Stomach smooth muscle (tissue), 2 donors: ENCODE data around the gene ZBTB20.
A peak's percentile ranks its signal among the peaks of the same experiment; 100 is the strongest.

Source experiments
- H3K27ac ChIP-seq: one replicate; pipeline ENCODE4 v1.7.0; 2013; ENCODE audit warnings: mild to moderate bottlenecking, low read length, inconsistent platforms
- H3K27me3 ChIP-seq, 2 donors: one replicate each; pipeline ENCODE4 v1.7.0; 2013; ENCODE audit warnings: low read length in 2 of 2; ENCODE audit not compliant: insufficient read depth in 2 of 2, control insufficient read depth in 1 of 2
- H3K36me3 ChIP-seq, 2 donors: one replicate each; pipeline ENCODE4 v1.7.0; 2013; ENCODE audit warnings: low read length in 2 of 2; ENCODE audit not compliant: control insufficient read depth in 2 of 2, insufficient read depth in 2 of 2
- H3K4me1 ChIP-seq: one replicate; pipeline ENCODE4 v1.7.0; 2013; ENCODE audit warnings: low read length; ENCODE audit not compliant: control insufficient read depth, insufficient read depth
- H3K4me3 ChIP-seq, 2 donors: one replicate each; pipeline ENCODE4 v1.7.0; 2013; ENCODE audit warnings: low read length in 2 of 2
- H3K9ac ChIP-seq, 2 donors: one replicate each; pipeline ENCODE4 v1.7.0; 2013; ENCODE audit warnings: low read length in 2 of 2, mild to moderate bottlenecking in 1 of 2
- H3K9me3 ChIP-seq, 2 donors: one replicate each; pipeline ENCODE4 v1.7.0; 2013; ENCODE audit warnings: low read length in 2 of 2; ENCODE audit not compliant: control insufficient read depth in 2 of 2
- donor health status: healthy.
- donor health status: Pancreatic carcinoma.

Gene ZBTB20

GRCh38 chr3:114627770-114628169 lies 519.3 kb downstream of the ZBTB20 start:
- H3K9me3 ChIP-seq = no peaks in the 10 kb centered on the region

GRCh38 chr3:114626751-114627150 lies 520.3 kb downstream of the ZBTB20 start:
- peaks cover 20% of the 10 kb centered on the region for H3K4me1 ChIP-seq
- H3K36me3 ChIP-seq = no peaks in the 10 kb centered on the region
- no peaks in the 10 kb centered on the region for H3K9me3 ChIP-seq
- no peak overlapping the region for H3K9ac ChIP-seq
- no peak overlapping the region for H3K4me3 ChIP-seq
- H3K27ac ChIP-seq = no peak overlapping the region
- H3K27me3 ChIP-seq = no peaks in the 10 kb centered on the region

More at GRCh38 chr3:114627770-114628169, 519.3 kb downstream of the ZBTB20 start:
- Histone ChIP-seq H3K27ac (no peak overlapping the region), H3K9ac (no peak overlapping the region), H3K36me3 (no peaks in the 10 kb centered on the region), H3K4me1 (peaks cover 16% of the 10 kb centered on the region), H3K27me3 (no peaks in the 10 kb centered on the region), H3K4me3 (no peak overlapping the region)

- H3K9ac ChIP-seq = peak overlapping the region; percentile 96 to 97
- H3K9me3 ChIP-seq = no peaks in the 10 kb centered on the region
- peaks cover 20% of the 10 kb centered on the region for H3K4me1 ChIP-seq
- no peaks in the 10 kb centered on the region for H3K27me3 ChIP-seq
- H3K27ac ChIP-seq = peak overlapping the region; percentile 99
- H3K4me3 ChIP-seq = peak overlapping the region; percentile 78 to 81
- no peaks in the 10 kb centered on the region for H3K36me3 ChIP-seq
These were observed 522.4 kb downstream of the ZBTB20 start for GRCh38 chr3:114624571-114625181.

GRCh38 chr3:114624047-114624445 lies 523.0 kb downstream of the ZBTB20 start:
- Histone ChIP-seq H3K27ac (peak overlapping the region; percentile 99), H3K9me3 (no peaks in the 10 kb centered on the region), H3K9ac (peak overlapping the region; percentile 96 to 97), H3K4me1 (peaks cover 20% of the 10 kb centered on the region), H3K36me3 (no peaks in the 10 kb centered on the region), H3K27me3 (no peaks in the 10 kb centered on the region), H3K4me3 (peak overlapping the region; percentile 78 to 81)

- peak overlapping the region; percentile 96 to 97 for H3K9ac ChIP-seq
These were observed 523.6 kb downstream of the ZBTB20 start for GRCh38 chr3:114623420-114624046.

GRCh38 chr3:114622001-114622400 lies 525.1 kb downstream of the ZBTB20 start:
- H3K4me3 ChIP-seq = no peak overlapping the region
- peaks cover 20% of the 10 kb centered on the region for H3K4me1 ChIP-seq
- no peaks in the 10 kb centered on the region for H3K27me3 ChIP-seq
- no peaks in the 10 kb centered on the region for H3K36me3 ChIP-seq
- H3K9ac ChIP-seq = no peak overlapping the region
- no peaks in the 10 kb centered on the region for H3K9me3 ChIP-seq
- no peak overlapping the region for H3K27ac ChIP-seq

More at GRCh38 chr3:114623420-114624046, 523.6 kb downstream of the ZBTB20 start:
- Histone ChIP-seq H3K4me1 (peaks cover 20% of the 10 kb centered on the region), H3K36me3 (no peaks in the 10 kb centered on the region), H3K27me3 (no peaks in the 10 kb centered on the region), H3K4me3 (peak overlapping the region; percentile 53 to 78), H3K27ac (peak overlapping the region; percentile 99), H3K9me3 (no peaks in the 10 kb centered on the region)

- no peaks in the 10 kb centered on the region for H3K27me3 ChIP-seq
- H3K4me1 ChIP-seq = peaks cover 15% of the 10 kb centered on the region
- H3K9me3 ChIP-seq = no peaks in the 10 kb centered on the region
- H3K9ac ChIP-seq = no peak overlapping the region
- no peak overlapping the region for H3K27ac ChIP-seq
- H3K36me3 ChIP-seq = no peaks in the 10 kb centered on the region
- H3K4me3 ChIP-seq = no peak overlapping the region
These were observed 527.3 kb downstream of the ZBTB20 start for GRCh38 chr3:114619771-114620170.

- no peak overlapping the region for H3K27ac ChIP-seq
- no peak overlapping the region for H3K4me3 ChIP-seq
- H3K27me3 ChIP-seq = no peaks in the 10 kb centered on the region
These were observed 531.5 kb downstream of the ZBTB20 start for GRCh38 chr3:114615523-114616085.

GRCh38 chr3:114609973-114610630 lies 537.0 kb downstream of the ZBTB20 start:
- Histone ChIP-seq H3K4me1 (no peaks in the 10 kb centered on the region), H3K4me3 (no peak overlapping the region), H3K27ac (no peak overlapping the region), H3K36me3 (no peaks in the 10 kb centered on the region), H3K27me3 (no peaks in the 10 kb centered on the region), H3K9ac (no peak overlapping the region), H3K9me3 (no peaks in the 10 kb centered on the region)

More at GRCh38 chr3:114615523-114616085, 531.5 kb downstream of the ZBTB20 start:
- Histone ChIP-seq H3K36me3 (no peaks in the 10 kb centered on the region), H3K4me1 (no peaks in the 10 kb centered on the region), H3K9me3 (no peaks in the 10 kb centered on the region), H3K9ac (no peak overlapping the region)

GRCh38 chr3:114608293-114608692 lies 538.8 kb downstream of the ZBTB20 start:
- no peaks in the 10 kb centered on the region for H3K4me1 ChIP-seq
- H3K27ac ChIP-seq = no peak overlapping the region

More at GRCh38 chr3:114608293-114608692, 538.8 kb downstream of the ZBTB20 start:
- Histone ChIP-seq H3K36me3 (no peaks in the 10 kb centered on the region), H3K9ac (no peak overlapping the region), H3K4me3 (no peak overlapping the region), H3K27me3 (no peaks in the 10 kb centered on the region), H3K9me3 (no peaks in the 10 kb centered on the region)
